ENCODE data around the gene INPP4B.

GRCh38 chr4:142353149-142353738 lies 492.9 kb downstream of the INPP4B start:
- TF ChIP-seq POLR2AphosphoS5 (IDR thresholded peaks at IDR 0.05) (no peak), POLR2A (IDR thresholded peaks at IDR 0.05) (no peak)
- TF ChIP-seq, protein P1, sequence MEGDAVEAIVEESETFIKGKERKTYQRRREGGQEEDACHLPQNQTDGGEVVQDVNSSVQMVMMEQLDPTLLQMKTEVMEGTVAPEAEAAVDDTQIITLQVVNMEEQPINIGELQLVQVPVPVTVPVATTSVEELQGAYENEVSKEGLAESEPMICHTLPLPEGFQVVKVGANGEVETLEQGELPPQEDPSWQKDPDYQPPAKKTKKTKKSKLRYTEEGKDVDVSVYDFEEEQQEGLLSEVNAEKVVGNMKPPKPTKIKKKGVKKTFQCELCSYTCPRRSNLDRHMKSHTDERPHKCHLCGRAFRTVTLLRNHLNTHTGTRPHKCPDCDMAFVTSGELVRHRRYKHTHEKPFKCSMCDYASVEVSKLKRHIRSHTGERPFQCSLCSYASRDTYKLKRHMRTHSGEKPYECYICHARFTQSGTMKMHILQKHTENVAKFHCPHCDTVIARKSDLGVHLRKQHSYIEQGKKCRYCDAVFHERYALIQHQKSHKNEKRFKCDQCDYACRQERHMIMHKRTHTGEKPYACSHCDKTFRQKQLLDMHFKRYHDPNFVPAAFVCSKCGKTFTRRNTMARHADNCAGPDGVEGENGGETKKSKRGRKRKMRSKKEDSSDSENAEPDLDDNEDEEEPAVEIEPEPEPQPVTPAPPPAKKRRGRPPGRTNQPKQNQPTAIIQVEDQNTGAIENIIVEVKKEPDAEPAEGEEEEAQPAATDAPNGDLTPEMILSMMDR (IDR thresholded peaks at IDR 0.05): peak; percentile 52 to 75 (median 59)

Measured in breast epithelium (tissue), 3 donors.